Ovary (tissue), 3 donors: ENCODE results near the gene NIM1K.

Source experiments
- CTCF ChIP-seq, 3 donors: fragments of 450-650 bp in 2 of 3; fragments of 200-600 bp in 1 of 3; IDR thresholded peaks; one replicate each; pipeline versions ENCODE4 v1.5.1 to v1.8.0; 2016 to 2022; ENCODE audit warnings: antibody characterized with exemption in 3 of 3, mild to moderate bottlenecking in 1 of 3
- EP300 ChIP-seq: sonication (generic); formaldehyde crosslinking; IDR thresholded peaks from one replicate; pipeline ENCODE4 v1.6.1; 2017; ENCODE audit warnings: antibody characterized with exemption
- POLR2A ChIP-seq: fragments of 450-650 bp; IDR thresholded peaks from one replicate; pipeline ENCODE4 v1.6.1; 2017; ENCODE audit warnings: antibody characterized with exemption, mild to moderate bottlenecking, moderate library complexity
- donor health status: DM: no; HTN: no; CAD: no.

DNA sequence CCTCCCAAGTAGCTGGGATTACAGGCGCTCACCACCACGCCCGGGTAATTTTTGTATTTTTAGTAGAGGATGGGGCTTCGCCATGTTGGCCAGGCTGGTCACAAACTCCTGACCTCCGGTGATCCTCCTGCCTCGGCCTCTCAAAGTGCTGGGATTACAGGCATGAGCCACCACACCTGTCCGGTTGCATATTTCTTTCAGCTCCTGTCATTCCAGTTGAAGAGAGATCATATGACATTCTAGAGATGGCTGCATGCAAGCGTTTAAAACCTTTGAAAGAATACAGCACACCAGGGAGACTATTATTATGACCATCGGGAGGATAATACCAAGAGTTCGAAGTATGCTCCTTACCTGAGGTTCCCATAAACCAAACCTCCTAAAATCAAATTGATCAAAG, 9.6 kb upstream of the NIM1K start:
- TF ChIP-seq CTCF (IDR thresholded peaks at IDR 0.05) (no peak), POLR2A (no peak), EP300 (no peak)
